ENCODE measurements around the gene EME1.
"Not testable (repeated sequence)": the region's sequence is repeated elsewhere in the genome, so short reads cannot be mapped to it uniquely, and the experiment has no call there.

EME1 gene

DNA sequence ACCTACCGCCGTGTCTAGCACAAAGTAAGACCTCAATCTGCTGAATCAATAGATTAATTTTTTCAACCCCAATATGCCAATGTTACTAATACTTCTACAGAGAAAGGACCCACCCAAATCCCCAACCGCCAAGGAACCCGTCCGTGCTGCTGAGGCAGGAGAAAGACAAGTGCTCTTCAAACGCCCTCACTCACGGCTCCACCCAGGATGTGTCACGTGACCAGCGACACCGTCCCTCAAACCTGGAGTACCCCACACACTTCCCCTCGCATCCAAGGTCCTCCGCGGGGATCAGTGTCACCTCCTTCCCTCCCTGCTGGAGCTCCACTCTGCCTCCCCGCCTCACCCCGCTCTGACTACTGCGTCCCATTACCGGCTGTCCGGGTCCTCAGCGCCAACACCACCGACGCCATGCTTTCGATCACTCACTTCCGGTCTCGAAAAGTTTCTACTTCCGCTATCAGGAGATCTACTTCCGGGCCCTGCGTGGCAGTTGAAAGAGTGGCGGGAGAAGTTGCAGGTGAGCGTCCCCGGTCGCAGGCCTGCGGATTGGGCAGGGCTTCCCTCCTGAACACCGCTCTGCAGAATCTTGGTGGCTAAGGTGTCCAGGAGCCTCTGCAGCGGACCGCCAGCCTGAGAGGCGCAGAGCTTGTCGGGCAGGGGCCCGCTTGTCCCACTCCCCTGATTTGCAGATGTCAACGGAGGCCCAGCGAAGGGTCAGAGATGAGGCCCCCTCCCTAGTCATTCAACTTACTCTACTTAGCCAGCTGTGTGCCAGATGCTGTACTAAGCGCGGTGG is at the start of gene EME1, which contains the start of gene MRPL27:
Gene EME1 (plus strand): TSS at position 472 of the 799 bp plus-strand sequence. CDS start 1,980 bp downstream, outside the sequence.
Gene MRPL27 (minus strand): TSS at position 427 of the 799 bp plus-strand sequence. CDS start 14 bp downstream, at position 413.
- DNase-seq (ENCODE audit: low read depth), result peak; percentile 83

- no peak for DNase-seq (ENCODE audit: low read depth)
These were observed 47.1 kb upstream of the EME1 start for GRCh38 chr17:50325906-50326305.

GRCh38 chr17:50326831-50327364 is 46.1 kb upstream of the EME1 start:
- DNase-seq (ENCODE audit: low read depth), result no peak

- no peak for DNase-seq (ENCODE audit: low read depth)
These were observed 44.4 kb upstream of the EME1 start for GRCh38 chr17:50328363-50329325.

DNA sequence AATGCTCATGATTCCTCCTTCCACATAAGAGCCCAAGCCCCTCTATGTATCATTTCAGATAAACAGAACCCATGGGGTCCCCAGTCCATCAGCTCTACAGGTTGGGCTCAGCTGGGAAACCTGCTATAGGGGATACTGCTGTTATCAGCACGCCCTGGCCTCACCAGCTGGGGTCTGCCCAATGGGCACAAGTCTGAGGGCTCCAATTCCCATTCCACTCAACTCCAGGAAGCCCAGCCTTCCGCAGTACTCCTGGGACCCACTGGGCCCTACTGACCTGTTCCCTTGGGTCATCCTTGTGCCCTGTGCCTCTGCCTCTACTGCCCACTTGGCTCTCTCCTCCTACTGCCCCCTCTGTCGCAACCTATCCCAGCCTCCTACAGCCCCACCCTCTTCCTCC is 43.3 kb upstream of the EME1 start:
- DNase-seq (ENCODE audit: low read depth), result no peak

DNA sequence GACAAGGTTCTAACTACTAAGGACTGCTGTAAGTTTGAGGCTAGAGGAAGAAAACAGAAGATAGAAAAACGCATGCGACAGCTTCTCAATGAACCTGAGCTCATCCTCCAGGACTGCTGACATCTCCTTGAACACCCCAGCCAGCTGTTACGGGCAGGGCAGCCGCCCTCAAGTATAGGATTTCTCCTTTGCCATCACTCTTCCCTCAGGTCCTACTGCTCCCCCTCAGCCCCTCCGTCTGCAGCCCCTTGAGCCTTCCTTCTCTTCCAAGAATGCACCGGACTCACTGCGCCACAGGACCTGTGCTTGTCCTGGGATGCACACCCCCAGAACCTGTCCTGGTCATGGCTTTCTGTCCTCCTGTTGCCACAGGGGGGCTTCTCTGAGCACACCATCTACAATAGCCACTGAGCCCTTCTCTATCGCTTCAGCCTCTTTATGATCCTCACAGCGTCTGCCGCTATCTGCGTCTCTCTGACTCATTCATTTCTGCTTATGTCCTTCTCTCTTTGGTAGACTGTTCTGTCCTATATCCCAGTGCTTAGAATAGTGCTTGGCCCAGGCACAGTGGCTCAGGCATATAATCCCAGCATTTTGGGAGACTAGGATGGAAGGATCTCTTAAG is 42.8 kb upstream of the EME1 start:
- DNase-seq (ENCODE audit: low read depth), result no peak

GRCh38 chr17:50331085-50331791 is 41.8 kb upstream of the EME1 start:
- no peak for DNase-seq (ENCODE audit: low read depth)

- DNase-seq (ENCODE audit: low read depth), result no peak
These were observed 40.8 kb upstream of the EME1 start for GRCh38 chr17:50332196-50332595.

GRCh38 chr17:50333291-50334057 is 39.6 kb upstream of the EME1 start:
- not testable (repeated sequence) for DNase-seq (ENCODE audit: low read depth)

DNA sequence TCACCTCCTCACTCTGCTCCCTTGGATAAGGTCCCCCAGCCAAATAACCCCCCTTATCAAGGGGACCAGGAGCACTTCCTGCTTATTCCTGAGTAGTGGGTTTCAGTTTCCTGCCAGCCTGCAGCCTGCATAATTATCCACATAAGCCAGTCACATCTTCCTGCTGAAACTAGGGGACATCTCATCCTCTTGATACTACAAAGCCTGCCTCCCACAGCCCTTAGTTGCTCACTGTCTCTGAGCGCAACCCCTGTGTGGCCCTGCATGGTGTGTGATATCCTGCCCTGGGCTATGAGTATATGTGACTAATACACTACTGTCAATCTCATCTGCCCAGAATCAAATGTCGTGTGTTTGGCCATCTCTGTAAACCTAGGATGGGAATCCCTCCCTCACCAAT is 35.1 kb upstream of the EME1 start:
- no peak for DNase-seq (ENCODE audit: low read depth)

- no peak for DNase-seq (ENCODE audit: low read depth)
These were observed 34.4 kb upstream of the EME1 start for GRCh38 chr17:50338645-50339044.

GRCh38 chr17:50339381-50339780 is 33.6 kb upstream of the EME1 start:
- no peak for DNase-seq (ENCODE audit: low read depth)

DNA sequence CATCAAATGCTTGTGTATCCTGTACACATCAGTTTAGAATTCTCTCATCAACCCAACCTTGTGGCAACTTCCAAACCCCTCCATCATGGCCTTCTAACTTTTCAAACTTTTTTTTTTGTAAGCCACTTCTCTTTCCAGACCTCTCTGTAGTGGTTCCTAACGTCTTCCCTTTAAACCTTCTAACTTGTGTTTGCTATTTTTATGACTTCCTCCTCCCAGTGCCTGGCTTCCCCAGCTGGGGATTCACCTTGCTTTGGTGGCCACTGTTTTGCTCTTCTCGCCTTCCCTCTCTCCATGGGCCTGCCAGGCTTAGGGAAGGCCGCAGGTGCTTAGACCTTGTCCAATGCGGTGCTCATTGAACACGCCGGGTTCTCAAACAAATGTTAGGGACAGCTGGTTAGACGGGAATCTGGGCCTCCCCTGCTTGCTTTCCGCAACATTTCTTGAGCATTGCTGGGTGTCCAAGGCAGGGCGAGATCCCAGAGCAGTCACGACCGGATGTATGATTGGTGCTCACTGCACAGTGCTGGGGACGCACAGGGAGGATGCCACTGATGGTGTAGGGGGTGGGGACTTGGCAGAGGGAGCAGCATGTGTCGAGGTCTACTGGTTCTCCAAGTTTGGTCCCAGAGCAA is 28.2 kb upstream of the EME1 start:
- no peak for DNase-seq (ENCODE audit: low read depth)

DNA sequence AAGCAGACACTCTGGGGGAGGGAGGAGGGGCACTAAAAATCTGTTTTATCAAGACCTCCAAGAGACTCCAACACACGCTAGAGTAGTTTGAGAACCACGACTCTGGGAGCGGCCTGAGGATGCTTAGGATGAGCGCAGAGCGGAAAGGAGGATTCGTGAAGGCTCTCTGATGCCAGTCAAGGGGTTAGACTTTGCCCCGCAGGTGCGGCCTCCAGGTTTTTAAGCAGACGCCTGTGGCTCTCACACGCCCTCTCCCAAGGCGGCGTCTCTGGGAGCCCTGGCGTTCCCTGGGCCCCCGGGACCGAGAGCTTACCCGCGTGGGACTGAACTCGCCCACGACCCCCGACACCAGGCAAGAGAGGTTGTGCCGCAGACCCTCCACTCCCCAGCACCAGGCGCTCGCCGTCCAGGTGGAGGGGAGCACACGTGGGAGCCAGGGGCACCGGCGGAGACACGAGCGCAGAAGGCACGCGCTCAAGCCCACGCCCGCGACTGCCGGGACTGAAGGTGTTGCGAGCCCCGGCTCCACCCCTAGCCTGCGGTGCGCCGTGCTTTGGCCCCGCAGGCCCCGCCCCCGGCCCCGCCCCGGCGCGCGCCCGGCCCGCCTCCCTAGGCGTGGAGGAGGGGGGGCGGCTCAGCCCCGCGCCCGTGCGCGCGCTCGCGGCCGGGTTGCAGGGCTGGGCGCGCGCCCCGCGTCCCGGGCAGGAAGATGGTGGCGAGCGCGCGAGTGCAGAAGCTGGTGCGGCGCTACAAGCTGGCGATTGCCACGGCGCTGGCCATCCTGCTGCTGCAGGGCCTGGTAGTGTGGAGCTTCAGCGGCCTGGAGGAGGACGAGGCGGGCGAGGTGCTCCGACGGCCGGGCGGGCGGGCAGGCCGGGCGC is 27.4 kb upstream of the EME1 start, which contains the start of gene XYLT2:
Gene XYLT2 (plus strand): TSS at position 695 of the 881 bp plus-strand sequence. CDS start 15 bp downstream, at position 710.
- DNase-seq (ENCODE audit: low read depth), result peak; percentile 87

DNA sequence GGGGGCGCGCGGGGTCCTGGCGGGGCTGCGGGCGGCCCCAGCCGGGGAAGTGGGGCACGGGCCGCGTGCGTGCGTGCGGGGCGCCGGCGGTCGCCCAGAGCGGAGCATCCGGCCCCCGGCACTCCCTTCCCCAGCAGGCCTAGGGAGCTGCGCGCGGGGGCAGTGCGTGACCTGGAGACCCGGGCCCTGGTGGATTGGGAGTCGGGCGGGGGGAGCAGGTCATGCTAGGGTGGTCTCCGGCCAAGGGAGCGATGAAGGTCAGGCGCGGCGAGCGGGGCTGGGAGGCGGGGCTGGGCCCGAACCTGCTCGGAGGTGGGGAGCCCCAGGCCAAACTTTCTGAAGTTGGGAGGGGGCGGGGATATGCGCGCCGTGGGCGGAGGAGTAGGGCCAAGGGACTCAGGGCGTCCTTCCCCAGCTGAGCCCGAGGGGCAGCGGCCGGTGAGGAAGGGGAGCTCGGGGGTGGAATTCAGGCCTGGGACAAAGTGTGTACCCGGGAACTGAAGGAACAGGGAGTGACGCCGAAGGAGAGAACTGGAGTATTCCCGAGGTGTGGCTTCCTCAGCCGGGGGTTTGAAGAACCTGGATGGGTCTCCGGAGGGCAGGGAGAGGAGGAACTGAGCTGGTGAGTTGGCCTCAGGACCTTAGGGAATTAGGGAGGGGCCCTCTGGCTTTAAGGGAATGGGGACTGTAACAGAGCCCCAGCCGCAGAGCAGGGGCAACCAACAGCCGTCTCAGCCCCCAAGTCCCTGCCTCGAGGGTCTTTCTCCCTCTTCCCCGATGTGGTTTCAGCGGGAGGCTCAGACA is 26.5 kb upstream of the EME1 start:
- no peak for DNase-seq (ENCODE audit: low read depth)

DNA sequence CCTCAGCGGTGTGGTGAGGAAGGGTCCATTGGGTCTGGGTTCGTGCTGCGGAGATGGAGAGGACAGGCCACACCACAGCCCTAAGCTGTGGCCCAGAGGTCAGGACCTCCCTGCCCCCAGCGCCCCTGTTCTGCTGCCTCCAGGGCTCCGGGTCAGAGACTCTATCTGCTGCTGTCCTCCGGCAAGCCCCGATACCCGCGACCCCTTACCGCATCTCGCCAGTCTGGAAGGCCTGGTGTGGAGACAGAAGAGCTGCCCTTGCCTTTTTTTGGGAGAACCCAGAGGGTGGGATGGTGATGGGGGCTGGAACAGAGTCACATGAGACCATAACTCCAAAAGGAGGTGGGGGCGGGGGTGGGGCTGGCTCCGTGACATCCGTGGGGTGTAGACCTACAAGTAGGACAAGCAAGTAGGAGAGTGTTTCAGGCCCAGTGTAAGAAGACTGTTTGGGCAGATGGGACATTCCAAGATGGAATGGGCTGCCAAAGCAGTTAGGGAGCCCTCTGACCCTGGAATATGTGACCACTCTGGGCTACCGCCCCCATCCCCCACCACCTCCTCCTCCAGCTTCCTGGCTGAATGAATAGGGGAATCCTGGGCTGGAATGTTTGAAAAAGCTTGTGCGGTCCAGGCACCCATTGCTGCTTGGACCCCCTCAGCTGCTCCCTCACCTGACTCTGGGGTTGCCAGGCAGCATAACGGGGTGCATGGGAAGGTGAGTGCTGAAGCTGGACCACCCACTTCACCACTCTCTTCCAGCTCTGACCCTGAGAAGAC is 25.7 kb upstream of the EME1 start:
- no peak for DNase-seq (ENCODE audit: low read depth)

DNA sequence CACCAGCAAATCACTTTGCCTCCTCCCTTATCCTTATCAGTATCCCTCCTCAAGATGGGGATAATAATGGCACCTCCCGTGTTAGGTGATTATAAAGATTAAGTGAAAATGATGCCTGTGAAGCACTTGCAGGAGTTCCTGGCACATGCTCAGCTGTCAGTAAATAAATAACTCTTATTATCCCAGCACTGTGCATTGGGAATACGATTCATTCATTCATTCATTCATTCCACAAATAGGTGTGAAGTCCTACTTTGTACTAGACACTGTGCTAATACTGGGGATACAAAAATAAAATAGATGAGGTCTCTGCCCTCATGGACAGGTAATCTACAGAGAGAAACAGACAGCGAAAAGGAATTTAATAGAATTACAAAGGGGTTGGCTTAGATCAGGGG is 25.1 kb upstream of the EME1 start:
- DNase-seq (ENCODE audit: low read depth), result no peak
